Measurements from ENCODE around the gene PCARE.
"Not testable (repeated sequence)": the region's sequence is repeated elsewhere in the genome, so short reads cannot be mapped to it uniquely, and the experiment has no call there.

Gene PCARE

GRCh38 chr2:29074411-29074810 lies at the start of gene PCARE:
Gene PCARE, minus strand, starts transcription at chr2:29074523. Its CDS starts 262 bp downstream, at chr2:29074261.
- in situ Hi-C loops (cut with MboI; ENCODE audit: low sequenced_read_pairs) = no loop called here

- in situ Hi-C loops (cut with MboI; ENCODE audit: low sequenced_read_pairs) = no loop called here
These were observed 49.5 kb upstream of the PCARE start for GRCh38 chr2:29123617-29124349.

- in situ Hi-C loops (cut with MboI; ENCODE audit: low sequenced_read_pairs) = no loop called here
These were observed 46.5 kb upstream of the PCARE start for GRCh38 chr2:29120846-29121245.

GRCh38 chr2:29119211-29119610 lies 44.9 kb upstream of the PCARE start:
- in situ Hi-C loops (cut with MboI; ENCODE audit: low sequenced_read_pairs) = no loop called here

GRCh38 chr2:29117636-29118303 lies 43.4 kb upstream of the PCARE start:
- in situ Hi-C loops (cut with MboI; ENCODE audit: low sequenced_read_pairs) = no loop called here

GRCh38 chr2:29115797-29116781 lies 41.8 kb upstream of the PCARE start:
- in situ Hi-C loops (cut with MboI; ENCODE audit: low sequenced_read_pairs) = no loop called here

GRCh38 chr2:29114946-29115609 lies 40.8 kb upstream of the PCARE start, which contains the start of gene CLIP4:
Gene CLIP4, plus strand, starts transcription at chr2:29115415. Its CDS starts 5,974 bp downstream, at chr2:29121389.
- in situ Hi-C loops (cut with MboI; ENCODE audit: low sequenced_read_pairs) = no loop called here

- in situ Hi-C loops (cut with MboI; ENCODE audit: low sequenced_read_pairs) = no loop called here
These were observed 40.2 kb upstream of the PCARE start for GRCh38 chr2:29114586-29114945.

- in situ Hi-C loops (cut with MboI; ENCODE audit: low sequenced_read_pairs) = no loop called here
These were observed 39.6 kb upstream of the PCARE start for GRCh38 chr2:29113891-29114321.

- in situ Hi-C loops (cut with MboI; ENCODE audit: low sequenced_read_pairs) = no loop called here
These were observed 38.8 kb upstream of the PCARE start for GRCh38 chr2:29113027-29113686.

- in situ Hi-C loops (cut with MboI; ENCODE audit: low sequenced_read_pairs) = no loop called here
These were observed 38.1 kb upstream of the PCARE start for GRCh38 chr2:29112379-29112778.

- in situ Hi-C loops (cut with MboI; ENCODE audit: low sequenced_read_pairs) = no loop called here
These were observed 36.7 kb upstream of the PCARE start for GRCh38 chr2:29110916-29111535.

- in situ Hi-C loops (cut with MboI; ENCODE audit: low sequenced_read_pairs) = no loop called here
These were observed 34.9 kb upstream of the PCARE start for GRCh38 chr2:29109246-29109645.

- in situ Hi-C loops (cut with MboI; ENCODE audit: low sequenced_read_pairs) = no loop called here
These were observed 33.9 kb upstream of the PCARE start for GRCh38 chr2:29108225-29108624.

GRCh38 chr2:29107547-29107946 lies 33.2 kb upstream of the PCARE start:
- in situ Hi-C loops (cut with MboI; ENCODE audit: low sequenced_read_pairs) = not testable (repeated sequence)

GRCh38 chr2:29106980-29107388 lies 32.7 kb upstream of the PCARE start:
- in situ Hi-C loops (cut with MboI; ENCODE audit: low sequenced_read_pairs) = no loop called here

- in situ Hi-C loops (cut with MboI; ENCODE audit: low sequenced_read_pairs) = no loop called here
These were observed 31.9 kb upstream of the PCARE start for GRCh38 chr2:29106256-29106655.

- in situ Hi-C loops (cut with MboI; ENCODE audit: low sequenced_read_pairs) = no loop called here
These were observed 31.1 kb upstream of the PCARE start for GRCh38 chr2:29105375-29105774.

- in situ Hi-C loops (cut with MboI; ENCODE audit: low sequenced_read_pairs) = no loop called here
These were observed 30.4 kb upstream of the PCARE start for GRCh38 chr2:29104688-29105087.

GRCh38 chr2:29100564-29100963 lies 26.2 kb upstream of the PCARE start:
- in situ Hi-C loops (cut with MboI; ENCODE audit: low sequenced_read_pairs) = no loop called here
